ENCODE data around the gene LRRC8E.

DNA sequence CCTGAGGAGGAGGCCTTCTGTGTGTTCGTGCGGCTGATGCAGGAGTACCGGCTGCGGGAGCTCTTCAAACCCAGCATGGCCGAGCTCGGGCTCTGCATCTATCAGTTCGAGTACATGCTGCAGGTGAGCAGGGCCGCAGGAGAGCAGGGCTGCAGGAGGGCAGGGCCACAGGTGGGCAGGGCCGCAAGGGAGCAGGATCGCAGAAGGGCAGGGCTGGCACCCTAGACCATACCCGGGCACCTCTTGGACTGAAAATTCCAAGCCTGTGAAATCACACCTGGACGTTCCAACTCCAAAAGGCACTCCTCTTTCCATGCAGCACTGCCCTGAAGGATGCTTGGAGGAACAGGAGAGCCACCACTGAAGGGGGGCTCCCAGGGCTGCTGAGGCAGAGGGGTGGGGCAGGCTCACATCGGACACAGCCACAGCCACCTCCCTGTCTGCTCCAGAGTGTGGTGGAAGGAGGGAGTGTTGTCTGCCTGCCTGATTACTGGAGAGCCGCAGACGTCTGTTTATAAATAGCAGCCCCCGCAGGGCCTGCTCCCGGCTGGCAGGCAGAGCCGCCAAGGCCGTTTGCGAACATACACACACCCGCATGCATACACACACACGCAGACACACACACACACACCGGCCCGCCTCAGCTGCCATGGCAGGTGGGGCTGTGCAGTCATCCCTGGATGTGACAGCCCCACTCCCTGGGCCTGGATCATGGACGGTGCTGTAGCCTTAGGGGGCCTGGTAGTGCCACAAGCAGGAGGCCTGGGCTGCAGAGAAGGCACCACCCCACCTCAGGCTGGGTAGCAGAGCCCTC, 38.1 kb upstream of the LRRC8E start:
- TF ChIP-seq, protein P1, sequence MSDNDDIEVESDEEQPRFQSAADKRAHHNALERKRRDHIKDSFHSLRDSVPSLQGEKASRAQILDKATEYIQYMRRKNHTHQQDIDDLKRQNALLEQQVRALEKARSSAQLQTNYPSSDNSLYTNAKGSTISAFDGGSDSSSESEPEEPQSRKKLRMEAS (IDR thresholded peaks at IDR 0.05; ENCODE audit: low read depth, low read length) = no peak
- TF ChIP-seq, protein P2, sequence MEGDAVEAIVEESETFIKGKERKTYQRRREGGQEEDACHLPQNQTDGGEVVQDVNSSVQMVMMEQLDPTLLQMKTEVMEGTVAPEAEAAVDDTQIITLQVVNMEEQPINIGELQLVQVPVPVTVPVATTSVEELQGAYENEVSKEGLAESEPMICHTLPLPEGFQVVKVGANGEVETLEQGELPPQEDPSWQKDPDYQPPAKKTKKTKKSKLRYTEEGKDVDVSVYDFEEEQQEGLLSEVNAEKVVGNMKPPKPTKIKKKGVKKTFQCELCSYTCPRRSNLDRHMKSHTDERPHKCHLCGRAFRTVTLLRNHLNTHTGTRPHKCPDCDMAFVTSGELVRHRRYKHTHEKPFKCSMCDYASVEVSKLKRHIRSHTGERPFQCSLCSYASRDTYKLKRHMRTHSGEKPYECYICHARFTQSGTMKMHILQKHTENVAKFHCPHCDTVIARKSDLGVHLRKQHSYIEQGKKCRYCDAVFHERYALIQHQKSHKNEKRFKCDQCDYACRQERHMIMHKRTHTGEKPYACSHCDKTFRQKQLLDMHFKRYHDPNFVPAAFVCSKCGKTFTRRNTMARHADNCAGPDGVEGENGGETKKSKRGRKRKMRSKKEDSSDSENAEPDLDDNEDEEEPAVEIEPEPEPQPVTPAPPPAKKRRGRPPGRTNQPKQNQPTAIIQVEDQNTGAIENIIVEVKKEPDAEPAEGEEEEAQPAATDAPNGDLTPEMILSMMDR (IDR thresholded peaks at IDR 0.05; ENCODE audit: low read depth, low read length) = no peak
- no peak for TF ChIP-seq POLR2A (IDR thresholded peaks at IDR 0.05; ENCODE audit: extremely low read depth, insufficient read length)
